ENCODE results near the gene SRP72.
"Not testable (repeated sequence)": the region's sequence is repeated elsewhere in the genome, so short reads cannot be mapped to it uniquely, and the experiment has no call there.

SRP72 gene

DNA sequence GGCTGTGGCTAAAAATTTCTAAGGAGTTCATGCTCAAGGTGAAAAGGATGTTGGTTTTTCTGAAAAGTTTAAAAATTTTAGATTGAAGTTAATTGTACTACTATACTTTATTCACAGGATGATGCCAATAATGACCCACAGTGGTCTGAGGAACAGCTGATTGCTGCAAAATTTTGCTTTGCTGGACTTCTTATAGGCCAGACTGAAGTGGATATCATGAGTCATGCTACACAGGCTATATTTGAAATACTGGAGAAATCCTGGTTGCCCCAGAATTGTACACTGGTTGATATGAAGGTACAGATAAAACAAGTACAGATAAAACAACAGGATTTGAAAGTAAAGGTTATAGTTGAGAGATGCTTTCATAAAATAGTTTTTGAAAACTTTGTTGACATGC is 19.1 kb upstream of the SRP72 start:
- Mint-ChIP-seq H3K9me3 (no peaks in the 10 kb centered on the region), H3K27me3 (no peaks in the 10 kb centered on the region), H3K4me3 (no peak overlapping the region), H3K27ac (no peak overlapping the region), H3K4me1 (peaks cover 28% of the 10 kb centered on the region)
- ATAC-seq (no peak), DNase-seq (no peak)

DNA sequence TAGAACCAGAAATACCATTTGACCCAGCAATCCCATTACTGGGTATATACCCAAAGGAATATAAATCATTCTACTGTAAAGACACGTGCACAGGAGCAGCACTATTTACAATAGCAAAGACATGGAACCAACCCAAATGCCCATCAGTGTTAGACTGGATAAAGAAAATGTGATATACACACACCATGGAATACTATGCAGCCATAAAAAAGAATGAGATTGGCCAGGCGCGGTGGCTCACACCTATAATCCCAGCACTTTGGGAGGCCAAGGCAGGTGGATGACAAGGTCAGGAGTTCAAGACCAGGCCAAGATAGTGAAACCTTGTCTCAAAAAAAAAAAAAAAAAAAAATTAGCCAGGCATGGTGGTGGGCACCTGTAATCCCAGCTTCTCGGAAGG is 17.9 kb upstream of the SRP72 start:
- H3K4me1 Mint-ChIP-seq = peaks cover 20% of the 10 kb centered on the region
- not testable (repeated sequence) for H3K9me3 Mint-ChIP-seq, H3K27me3 Mint-ChIP-seq, H3K4me3 Mint-ChIP-seq, H3K27ac Mint-ChIP-seq, DNase-seq, ATAC-seq

- H3K27ac Mint-ChIP-seq = peak overlapping the region in 1 of 2 donors; percentile 15
- no peak for DNase-seq
- H3K27me3 Mint-ChIP-seq = no peaks in the 10 kb centered on the region
- no peak overlapping the region for H3K4me3 Mint-ChIP-seq
- H3K9me3 Mint-ChIP-seq = no peaks in the 10 kb centered on the region
- peaks cover 11% of the 10 kb centered on the region for H3K4me1 Mint-ChIP-seq
- no peak for ATAC-seq
These were observed 17.1 kb upstream of the SRP72 start for GRCh38 chr4:56450342-56450741.

- H3K4me3 Mint-ChIP-seq = no peak overlapping the region
- no peaks in the 10 kb centered on the region for H3K9me3 Mint-ChIP-seq
- DNase-seq (no peak), ATAC-seq (no peak)
- no peaks in the 10 kb centered on the region for H3K27me3 Mint-ChIP-seq
- peak overlapping the region; percentile 86 to 95 for H3K27ac Mint-ChIP-seq
- H3K4me1 Mint-ChIP-seq = peaks cover 40% of the 10 kb centered on the region
These were observed 7.3 kb upstream of the SRP72 start for GRCh38 chr4:56460085-56460484.

DNA sequence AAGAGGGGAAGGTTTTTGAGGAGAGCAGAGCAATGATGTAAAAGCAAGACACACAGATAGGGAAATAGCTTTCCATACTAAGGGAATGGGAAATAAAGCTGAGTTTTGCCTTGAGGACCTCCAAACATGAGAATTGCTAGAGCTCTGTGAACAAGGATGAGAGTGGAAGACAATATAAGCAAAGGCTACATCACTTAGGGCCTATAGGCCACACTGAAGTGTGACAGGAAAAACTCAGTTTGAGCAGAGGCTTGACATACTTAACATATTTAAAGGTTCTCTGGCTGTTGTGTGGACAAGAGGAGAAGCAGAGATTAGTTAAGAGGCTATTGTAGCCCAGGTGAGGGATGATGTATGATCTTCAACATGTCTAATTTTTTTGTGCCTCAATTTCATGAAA is 5.3 kb upstream of the SRP72 start:
- Mint-ChIP-seq H3K9me3 (no peaks in the 10 kb centered on the region), H3K4me1 (peaks cover 38% of the 10 kb centered on the region), H3K27ac (peak overlapping the region in 1 of 2 donors; percentile 14), H3K4me3 (no peak overlapping the region), H3K27me3 (no peaks in the 10 kb centered on the region)
- DNase-seq = no peak
- no peak for ATAC-seq

DNA sequence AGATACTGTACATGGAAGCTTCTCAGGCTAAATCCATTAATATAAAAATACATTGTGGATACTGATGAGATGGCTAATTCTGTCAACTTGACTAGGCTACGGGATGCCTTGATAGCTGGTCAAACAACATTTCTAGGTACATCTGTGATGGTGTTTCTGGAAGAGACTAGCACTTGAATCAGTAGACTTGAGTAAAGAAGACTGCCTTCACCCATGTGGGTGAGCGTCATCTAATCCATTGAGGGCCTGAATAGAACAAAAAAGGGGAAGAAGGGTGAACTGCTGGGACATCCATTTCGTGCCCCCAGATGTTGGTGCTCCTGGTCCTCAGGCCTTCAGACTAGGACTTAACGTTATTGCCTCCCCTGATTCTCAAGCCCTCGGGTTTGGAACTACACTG is 3.7 kb upstream of the SRP72 start:
- H3K4me1 Mint-ChIP-seq = peaks cover 40% of the 10 kb centered on the region
- no peak overlapping the region for H3K4me3 Mint-ChIP-seq
- H3K27ac Mint-ChIP-seq = no peak overlapping the region
- DNase-seq (no peak), ATAC-seq (no peak)
- no peaks in the 10 kb centered on the region for H3K9me3 Mint-ChIP-seq
- no peaks in the 10 kb centered on the region for H3K27me3 Mint-ChIP-seq

DNA sequence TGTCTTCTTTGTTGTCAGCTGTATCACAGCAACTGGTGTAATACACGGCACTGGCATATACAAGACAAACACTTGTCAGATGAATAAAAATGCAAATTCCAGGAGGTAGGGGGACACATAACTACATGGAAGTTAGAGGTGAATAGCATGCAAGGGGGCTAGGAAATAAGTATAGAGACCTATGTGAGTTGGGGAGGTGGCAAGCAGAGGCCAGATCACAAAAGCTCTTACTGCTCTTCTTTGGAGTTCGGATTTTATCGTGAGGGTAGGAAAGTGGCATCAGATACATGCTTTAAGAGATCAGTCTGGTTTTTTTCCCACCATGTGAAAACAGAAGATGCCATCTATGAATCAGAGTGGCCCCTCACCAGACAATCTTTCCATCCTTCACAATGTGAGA is 2.8 kb upstream of the SRP72 start:
- no peaks in the 10 kb centered on the region for H3K27me3 Mint-ChIP-seq
- H3K4me1 Mint-ChIP-seq = peaks cover 47% of the 10 kb centered on the region
- DNase-seq = no peak
- H3K27ac Mint-ChIP-seq = no peak overlapping the region
- no peaks in the 10 kb centered on the region for H3K9me3 Mint-ChIP-seq
- H3K4me3 Mint-ChIP-seq = peak overlapping the region in 1 of 2 donors; percentile 5
- no peak for ATAC-seq

GRCh38 chr4:56465599-56466295 is 1.7 kb upstream of the SRP72 start:
- ATAC-seq = no peak
- DNase-seq = no peak
- Mint-ChIP-seq H3K27ac (peak overlapping the region; percentile 97 to 100), H3K4me3 (peak overlapping the region; percentile 94 to 99), H3K9me3 (no peaks in the 10 kb centered on the region), H3K27me3 (no peaks in the 10 kb centered on the region), H3K4me1 (peaks cover 45% of the 10 kb centered on the region)

GRCh38 chr4:56466296-56466761 is 1.1 kb upstream of the SRP72 start:
- Mint-ChIP-seq H3K4me3 (peak overlapping the region; percentile 94 to 99), H3K27ac (peak overlapping the region; percentile 97 to 100), H3K4me1 (peaks cover 45% of the 10 kb centered on the region)
- peak in 1 of 2 donors; percentile 20 for DNase-seq
- H3K27me3 Mint-ChIP-seq, H3K9me3 Mint-ChIP-seq: not testable (repeated sequence)
- peak; percentile 62 for ATAC-seq

- Mint-ChIP-seq H3K4me3 (peak overlapping the region; percentile 94 to 99), H3K27me3 (no peaks in the 10 kb centered on the region), H3K9me3 (no peaks in the 10 kb centered on the region), H3K27ac (peak overlapping the region; percentile 97 to 100), H3K4me1 (peaks cover 44% of the 10 kb centered on the region)
- DNase-seq = no peak
- ATAC-seq = no peak
These were observed 520 bp upstream of the SRP72 start for GRCh38 chr4:56466910-56467283.

- ATAC-seq = peak; percentile 64
- Mint-ChIP-seq H3K4me1 (peaks cover 40% of the 10 kb centered on the region), H3K27me3 (no peaks in the 10 kb centered on the region), H3K27ac (peak overlapping the region; percentile 97 to 100), H3K4me3 (peak overlapping the region; percentile 94 to 99), H3K9me3 (no peaks in the 10 kb centered on the region)
- DNase-seq = peak in 1 of 2 donors; percentile 24
These were observed 643 bp downstream of the SRP72 start for GRCh38 chr4:56468097-56468422.

DNA sequence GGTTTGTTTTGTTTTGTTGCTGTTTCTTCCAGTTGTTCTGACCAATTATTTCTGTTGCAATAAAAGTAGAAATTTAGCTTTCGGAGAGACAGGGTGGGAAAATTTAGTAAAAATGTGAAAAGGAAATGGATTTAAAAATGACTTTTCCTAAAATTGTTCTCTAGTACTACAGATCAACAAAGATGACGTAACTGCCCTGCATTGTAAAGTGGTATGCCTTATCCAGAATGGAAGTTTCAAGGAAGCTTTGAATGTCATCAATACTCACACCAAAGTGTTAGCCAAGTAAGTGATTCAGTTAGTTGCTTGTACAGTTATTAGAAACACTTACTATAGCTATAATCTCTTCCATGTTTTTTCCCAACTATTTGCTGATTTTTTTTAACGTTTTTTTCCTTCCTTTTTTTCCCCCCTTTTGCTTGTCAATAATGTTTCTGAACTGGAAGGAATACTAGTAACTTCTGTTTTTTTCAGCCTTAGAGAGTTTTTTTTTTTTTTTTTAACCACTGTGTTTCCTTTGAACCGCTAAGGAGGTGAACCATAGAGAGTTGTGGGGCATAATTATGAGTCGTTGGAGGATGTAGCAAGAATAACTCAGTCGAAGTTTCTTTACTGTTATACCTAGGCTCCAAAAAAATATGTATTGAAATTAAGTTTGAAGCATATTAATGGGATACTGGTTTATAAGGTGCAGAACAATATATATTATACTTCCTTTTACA is 2.2 kb downstream of the SRP72 start:
- Mint-ChIP-seq H3K27ac (peak overlapping the region; percentile 24 to 81), H3K4me3 (peak overlapping the region; percentile 50 to 94), H3K27me3 (no peaks in the 10 kb centered on the region), H3K9me3 (no peaks in the 10 kb centered on the region), H3K4me1 (peaks cover 33% of the 10 kb centered on the region)
- no peak for ATAC-seq
- no peak for DNase-seq

DNA sequence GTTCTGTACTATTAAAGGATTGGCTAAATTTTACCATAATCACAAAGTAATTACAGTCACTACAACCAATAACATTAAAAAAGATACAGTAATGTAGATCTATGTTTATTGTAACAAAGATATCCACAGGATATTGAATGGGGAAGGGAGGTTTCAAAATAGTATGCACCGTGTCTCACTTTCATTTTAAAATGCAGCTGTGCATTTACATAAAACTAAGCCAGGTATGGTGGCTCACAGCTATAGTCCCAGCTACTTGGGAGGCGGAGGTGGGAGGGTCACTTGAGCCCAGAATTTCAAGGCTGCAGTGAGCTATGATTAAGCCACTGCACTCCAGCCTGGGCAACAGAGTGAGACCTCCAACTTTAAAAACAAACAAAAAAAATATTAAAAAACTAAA is 8.5 kb downstream of the SRP72 start:
- Mint-ChIP-seq H3K27ac (no peak overlapping the region), H3K27me3 (no peaks in the 10 kb centered on the region), H3K4me3 (no peak overlapping the region), H3K9me3 (no peaks in the 10 kb centered on the region), H3K4me1 (no peaks in the 10 kb centered on the region)
- ATAC-seq (no peak), DNase-seq (no peak)

- ATAC-seq = no peak
- no peaks in the 10 kb centered on the region for H3K4me1 Mint-ChIP-seq
- H3K27ac Mint-ChIP-seq = peak overlapping the region in 1 of 2 donors; percentile 74
- no peaks in the 10 kb centered on the region for H3K27me3 Mint-ChIP-seq
- no peak overlapping the region for H3K4me3 Mint-ChIP-seq
- no peaks in the 10 kb centered on the region for H3K9me3 Mint-ChIP-seq
- DNase-seq = no peak
These were observed 9.8 kb downstream of the SRP72 start for GRCh38 chr4:56477192-56477702.

DNA sequence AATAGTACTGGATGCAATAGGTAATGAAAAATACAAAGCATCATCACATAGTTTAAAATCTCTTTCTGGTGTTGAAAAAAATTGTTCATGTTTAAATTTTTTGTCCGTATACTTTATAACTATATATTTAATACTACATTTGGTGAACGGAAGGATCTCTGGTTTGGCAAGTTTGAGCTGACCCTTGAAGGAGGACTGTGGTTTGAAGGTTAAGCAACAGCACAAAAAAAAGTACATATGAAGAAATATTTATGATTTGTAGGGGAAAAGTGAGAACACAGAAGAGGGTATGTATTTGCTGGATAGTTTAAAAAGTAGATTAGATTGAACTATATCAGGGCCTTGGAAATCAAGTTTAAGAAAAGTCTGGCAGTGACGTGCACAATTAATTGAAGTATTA is 13.3 kb downstream of the SRP72 start:
- ATAC-seq (no peak), DNase-seq (no peak)
- Mint-ChIP-seq H3K27ac (no peak overlapping the region), H3K27me3 (no peaks in the 10 kb centered on the region), H3K9me3 (no peaks in the 10 kb centered on the region), H3K4me1 (no peaks in the 10 kb centered on the region), H3K4me3 (no peak overlapping the region)

DNA sequence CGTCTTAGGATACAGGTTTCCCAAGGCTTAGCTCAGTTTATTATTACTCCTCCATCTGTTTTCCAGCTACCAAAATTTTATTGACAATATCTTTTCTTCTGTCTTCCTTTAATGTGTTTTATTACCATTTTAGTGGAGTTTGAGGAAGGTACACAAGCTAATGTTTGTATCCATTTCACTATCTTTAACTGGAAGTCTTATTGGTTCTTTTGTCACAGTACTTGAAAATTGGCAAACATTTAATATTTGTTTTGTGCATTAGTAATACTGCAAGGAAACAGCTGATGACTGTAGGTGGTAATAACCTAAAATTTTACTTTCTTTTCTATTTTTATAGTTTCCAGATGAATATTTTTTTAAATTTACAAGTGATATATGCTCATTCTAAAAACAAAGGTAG is 28.8 kb downstream of the SRP72 start:
- no peak overlapping the region for H3K4me3 Mint-ChIP-seq
- H3K4me1 Mint-ChIP-seq = no peaks in the 10 kb centered on the region
- H3K9me3 Mint-ChIP-seq = no peaks in the 10 kb centered on the region
- no peaks in the 10 kb centered on the region for H3K27me3 Mint-ChIP-seq
- DNase-seq (no peak), ATAC-seq (no peak)
- H3K27ac Mint-ChIP-seq = no peak overlapping the region
